ENCODE results near the gene MED12L. TPM values are rescaled to one million over a fixed set of nuclear protein-coding genes. Genes with fewer than 3 reads are reported as not detected.
A peak's percentile ranks its signal among the peaks of the same experiment; 100 is the strongest.

The MED12L gene, protein sequence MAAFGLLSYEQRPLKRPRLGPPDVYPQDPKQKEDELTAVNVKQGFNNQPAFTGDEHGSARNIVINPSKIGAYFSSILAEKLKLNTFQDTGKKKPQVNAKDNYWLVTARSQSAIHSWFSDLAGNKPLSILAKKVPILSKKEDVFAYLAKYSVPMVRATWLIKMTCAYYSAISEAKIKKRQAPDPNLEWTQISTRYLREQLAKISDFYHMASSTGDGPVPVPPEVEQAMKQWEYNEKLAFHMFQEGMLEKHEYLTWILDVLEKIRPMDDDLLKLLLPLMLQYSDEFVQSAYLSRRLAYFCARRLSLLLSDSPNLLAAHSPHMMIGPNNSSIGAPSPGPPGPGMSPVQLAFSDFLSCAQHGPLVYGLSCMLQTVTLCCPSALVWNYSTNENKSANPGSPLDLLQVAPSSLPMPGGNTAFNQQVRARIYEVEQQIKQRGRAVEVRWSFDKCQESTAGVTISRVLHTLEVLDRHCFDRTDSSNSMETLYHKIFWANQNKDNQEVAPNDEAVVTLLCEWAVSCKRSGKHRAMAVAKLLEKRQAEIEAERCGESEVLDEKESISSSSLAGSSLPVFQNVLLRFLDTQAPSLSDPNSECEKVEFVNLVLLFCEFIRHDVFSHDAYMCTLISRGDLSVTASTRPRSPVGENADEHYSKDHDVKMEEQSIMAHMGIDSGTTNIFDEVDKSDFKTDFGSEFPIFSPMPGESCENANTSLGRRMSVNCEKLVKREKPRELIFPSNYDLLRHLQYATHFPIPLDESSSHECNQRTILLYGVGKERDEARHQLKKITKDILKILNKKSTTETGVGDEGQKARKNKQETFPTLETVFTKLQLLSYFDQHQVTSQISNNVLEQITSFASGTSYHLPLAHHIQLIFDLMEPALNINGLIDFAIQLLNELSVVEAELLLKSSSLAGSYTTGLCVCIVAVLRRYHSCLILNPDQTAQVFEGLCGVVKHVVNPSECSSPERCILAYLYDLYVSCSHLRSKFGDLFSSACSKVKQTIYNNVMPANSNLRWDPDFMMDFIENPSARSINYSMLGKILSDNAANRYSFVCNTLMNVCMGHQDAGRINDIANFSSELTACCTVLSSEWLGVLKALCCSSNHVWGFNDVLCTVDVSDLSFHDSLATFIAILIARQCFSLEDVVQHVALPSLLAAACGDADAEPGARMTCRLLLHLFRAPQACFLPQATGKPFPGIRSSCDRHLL (N-terminal part only)
- 28.5 and 35.5 TPM in 2 replicates for polyA plus RNA-seq
- polyA minus RNA-seq: 214 and 279 TPM in 2 replicates

DNA sequence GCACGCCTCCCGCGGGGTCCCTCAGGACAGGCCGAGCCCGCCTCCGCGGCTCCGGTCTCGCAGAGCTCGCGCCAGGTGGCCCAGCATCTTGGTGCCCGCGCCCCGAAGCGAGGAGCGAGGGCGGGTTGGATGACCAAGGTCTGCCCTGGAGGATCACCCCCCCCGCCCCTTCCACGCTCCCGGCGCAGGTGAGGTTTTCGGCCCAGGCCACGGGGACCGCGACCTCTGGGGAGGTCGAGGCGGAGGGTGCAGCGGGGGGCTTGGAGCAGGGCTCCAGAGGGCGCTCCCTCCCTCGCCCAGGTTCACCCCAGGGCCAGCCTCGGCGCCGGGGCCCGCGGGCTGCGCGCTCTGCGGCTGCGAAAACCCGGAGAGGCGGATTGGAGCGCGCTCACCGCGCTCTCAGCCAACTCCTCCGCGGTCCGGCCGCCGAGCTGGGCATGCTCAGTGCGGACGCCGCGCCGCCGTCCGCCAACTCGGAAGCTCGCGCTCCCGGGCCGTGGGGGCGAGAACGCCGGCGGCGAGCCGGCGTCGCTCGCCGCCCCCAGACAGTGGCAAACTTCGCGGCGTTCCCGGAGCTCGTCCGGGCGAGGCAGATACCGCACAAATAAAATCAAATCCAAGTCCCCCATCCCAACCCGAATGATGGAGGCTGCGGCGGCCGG lies at the start of gene MED12L:
Gene MED12L, plus strand, starts transcription at position 438 of the 662 bp plus-strand sequence. CDS start 1,263 bp downstream, outside the sequence.
- H3K4me2 ChIP-seq (ENCODE audit: low read length): peak within 1 kb of the TSS; percentile 63
- H3K4me3 ChIP-seq (ENCODE audit: low read length): peak within 1 kb of the TSS; percentile 97
- no peaks in the 10 kb centered on the region for H3K36me3 ChIP-seq (ENCODE audit: insufficient read depth, low read length)
- TF ChIP-seq EZH2 (IDR thresholded peaks at IDR 0.05; ENCODE audit: borderline replicate concordance, insufficient read depth, low read length, poor library complexity, severe bottlenecking): no peak
- TF ChIP-seq, protein P1, sequence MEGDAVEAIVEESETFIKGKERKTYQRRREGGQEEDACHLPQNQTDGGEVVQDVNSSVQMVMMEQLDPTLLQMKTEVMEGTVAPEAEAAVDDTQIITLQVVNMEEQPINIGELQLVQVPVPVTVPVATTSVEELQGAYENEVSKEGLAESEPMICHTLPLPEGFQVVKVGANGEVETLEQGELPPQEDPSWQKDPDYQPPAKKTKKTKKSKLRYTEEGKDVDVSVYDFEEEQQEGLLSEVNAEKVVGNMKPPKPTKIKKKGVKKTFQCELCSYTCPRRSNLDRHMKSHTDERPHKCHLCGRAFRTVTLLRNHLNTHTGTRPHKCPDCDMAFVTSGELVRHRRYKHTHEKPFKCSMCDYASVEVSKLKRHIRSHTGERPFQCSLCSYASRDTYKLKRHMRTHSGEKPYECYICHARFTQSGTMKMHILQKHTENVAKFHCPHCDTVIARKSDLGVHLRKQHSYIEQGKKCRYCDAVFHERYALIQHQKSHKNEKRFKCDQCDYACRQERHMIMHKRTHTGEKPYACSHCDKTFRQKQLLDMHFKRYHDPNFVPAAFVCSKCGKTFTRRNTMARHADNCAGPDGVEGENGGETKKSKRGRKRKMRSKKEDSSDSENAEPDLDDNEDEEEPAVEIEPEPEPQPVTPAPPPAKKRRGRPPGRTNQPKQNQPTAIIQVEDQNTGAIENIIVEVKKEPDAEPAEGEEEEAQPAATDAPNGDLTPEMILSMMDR (IDR thresholded peaks at IDR 0.05; ENCODE audit: poor library complexity, severe bottlenecking): peak; percentile 58
- peak; percentile 40 for TF ChIP-seq TAF1 (IDR thresholded peaks at IDR 0.05; ENCODE audit: low read depth)
- peak; percentile 44 for TF ChIP-seq RAD21 (conservative IDR thresholded peaks at IDR 0.05)
- TF ChIP-seq, protein P2, sequence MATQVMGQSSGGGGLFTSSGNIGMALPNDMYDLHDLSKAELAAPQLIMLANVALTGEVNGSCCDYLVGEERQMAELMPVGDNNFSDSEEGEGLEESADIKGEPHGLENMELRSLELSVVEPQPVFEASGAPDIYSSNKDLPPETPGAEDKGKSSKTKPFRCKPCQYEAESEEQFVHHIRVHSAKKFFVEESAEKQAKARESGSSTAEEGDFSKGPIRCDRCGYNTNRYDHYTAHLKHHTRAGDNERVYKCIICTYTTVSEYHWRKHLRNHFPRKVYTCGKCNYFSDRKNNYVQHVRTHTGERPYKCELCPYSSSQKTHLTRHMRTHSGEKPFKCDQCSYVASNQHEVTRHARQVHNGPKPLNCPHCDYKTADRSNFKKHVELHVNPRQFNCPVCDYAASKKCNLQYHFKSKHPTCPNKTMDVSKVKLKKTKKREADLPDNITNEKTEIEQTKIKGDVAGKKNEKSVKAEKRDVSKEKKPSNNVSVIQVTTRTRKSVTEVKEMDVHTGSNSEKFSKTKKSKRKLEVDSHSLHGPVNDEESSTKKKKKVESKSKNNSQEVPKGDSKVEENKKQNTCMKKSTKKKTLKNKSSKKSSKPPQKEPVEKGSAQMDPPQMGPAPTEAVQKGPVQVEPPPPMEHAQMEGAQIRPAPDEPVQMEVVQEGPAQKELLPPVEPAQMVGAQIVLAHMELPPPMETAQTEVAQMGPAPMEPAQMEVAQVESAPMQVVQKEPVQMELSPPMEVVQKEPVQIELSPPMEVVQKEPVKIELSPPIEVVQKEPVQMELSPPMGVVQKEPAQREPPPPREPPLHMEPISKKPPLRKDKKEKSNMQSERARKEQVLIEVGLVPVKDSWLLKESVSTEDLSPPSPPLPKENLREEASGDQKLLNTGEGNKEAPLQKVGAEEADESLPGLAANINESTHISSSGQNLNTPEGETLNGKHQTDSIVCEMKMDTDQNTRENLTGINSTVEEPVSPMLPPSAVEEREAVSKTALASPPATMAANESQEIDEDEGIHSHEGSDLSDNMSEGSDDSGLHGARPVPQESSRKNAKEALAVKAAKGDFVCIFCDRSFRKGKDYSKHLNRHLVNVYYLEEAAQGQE (IDR thresholded peaks at IDR 0.05; ENCODE audit: borderline replicate concordance): peak; percentile 30
- TF ChIP-seq EP300 (conservative IDR thresholded peaks at IDR 0.05; ENCODE audit: poor library complexity, severe bottlenecking): no peak
- TF ChIP-seq MXI1 (conservative IDR thresholded peaks at IDR 0.05; ENCODE audit: poor library complexity, severe bottlenecking): no peak
- TF ChIP-seq SMC3 (conservative IDR thresholded peaks at IDR 0.05; ENCODE audit: poor library complexity): peak; percentile 59
- peak within 1 kb of the TSS; percentile 86 for H3K9ac ChIP-seq (ENCODE audit: low read length)
- no peaks in the 10 kb centered on the region for H3K27me3 ChIP-seq (ENCODE audit: insufficient read depth, low read depth, low read length)
- H2AFZ ChIP-seq (ENCODE audit: low read depth, low read length): peak within 1 kb of the TSS; percentile 79
- peak within 1 kb of the TSS; percentile 91 for H3K27ac ChIP-seq (ENCODE audit: low read length)
- H3K9me2 ChIP-seq (ENCODE audit: insufficient read depth, low read length): no peaks in the 10 kb centered on the region
- peaks cover 43% of the 10 kb centered on the region for H3K79me2 ChIP-seq (replicated peaks; ENCODE audit: insufficient read depth, low read length)
- no peaks in the 10 kb centered on the region for H3F3A ChIP-seq (ENCODE audit: insufficient read depth, low read length, poor library complexity, severe bottlenecking)
- peaks cover 4% of the 10 kb centered on the region for H4K20me1 ChIP-seq (ENCODE audit: insufficient read depth)
- no peaks in the 10 kb centered on the region for H3K9me3 ChIP-seq (ENCODE audit: low read length)
